Esophagus squamous epithelium (tissue), 4 donors: ENCODE results near the gene ECI1.

Experiments used
- CTCF ChIP-seq, 6 experiments: fragments of 450-650 bp in 4 of 6; fragments of 200-600 bp in 2 of 6; sonication (generic) in 2 of 6; IDR thresholded peaks; one replicate each; pipeline ENCODE4 v1.5.1; 2016 to 2019; ENCODE audit warnings: antibody characterized with exemption in 6 of 6, mild to moderate bottlenecking in 4 of 6, moderate library complexity in 4 of 6
- POLR2A ChIP-seq, 4 donors: fragments of 450-650 bp; IDR thresholded peaks; one replicate each; pipeline ENCODE4 v1.6.1; 2017; ENCODE audit warnings: antibody characterized with exemption in 4 of 4, mild to moderate bottlenecking in 4 of 4, moderate library complexity in 3 of 4

- TF ChIP-seq POLR2A (IDR thresholded peaks at IDR 0.05) (no peak), CTCF (IDR thresholded peaks at IDR 0.05) (peak in 4 of 6 experiments; percentile 16 to 40 (median 24))
These were observed 45.5 kb upstream of the ECI1 start for GRCh38 chr16:2296661-2297505.
